Gastroesophageal sphincter (tissue), 4 donors: ENCODE data around the gene KIRREL1. TPM values are rescaled to one million over a fixed set of nuclear protein-coding genes. Genes with fewer than 3 reads are reported as not detected.
A peak's percentile ranks its signal among the peaks of the same experiment; 100 is the strongest.

Source experiments
- ATAC-seq: fragments of 150-250 bp; one replicate; pipeline ENCODE4 v1.9.1; 2016; ENCODE audit warnings: mild to moderate bottlenecking, moderate library complexity
- H3K27ac ChIP-seq, 4 donors: fragments of 200-600 bp; sonication (generic) in 3 of 4; 1 replicate in 3 of 4; 2 replicates in 1 of 4; pipeline ENCODE4 v1.5.1; 2016 to 2019
- H3K27me3 ChIP-seq: fragments of 200-600 bp; sonication (generic); one replicate; pipeline ENCODE4 v1.5.1; 2019
- H3K36me3 ChIP-seq, 2 donors: fragments of 200-600 bp; sonication (generic); one replicate each; pipeline ENCODE4 v1.5.1; 2019; ENCODE audit warnings: control low read depth in 1 of 2
- H3K4me1 ChIP-seq, 3 donors: fragments of 200-600 bp; sonication (generic); 1 replicate in 2 of 3; 2 replicates in 1 of 3; pipeline ENCODE4 v1.5.1; 2016 to 2019; ENCODE audit warnings: control low read depth in 2 of 3
- H3K4me3 ChIP-seq, 2 donors: fragments of 200-600 bp; sonication (generic); one replicate each; pipeline ENCODE4 v1.5.1; 2019; ENCODE audit warnings: mild to moderate bottlenecking in 1 of 2, moderate library complexity in 1 of 2
- H3K9me3 ChIP-seq, 3 donors: fragments of 200-600 bp; sonication (generic); one replicate each; pipeline ENCODE4 v1.5.1; 2017 to 2019; ENCODE audit warnings: control low read depth in 2 of 3
- CTCF ChIP-seq, 4 experiments: fragments of 200-600 bp in 2 of 4; fragments of 450-650 bp in 2 of 4; sonication (generic) in 1 of 4; IDR thresholded peaks; one replicate each; pipeline ENCODE4 v1.5.1; 2017 to 2019; ENCODE audit warnings: antibody characterized with exemption in 4 of 4, mild to moderate bottlenecking in 2 of 4, moderate library complexity in 2 of 4
- EP300 ChIP-seq: sonication (generic); formaldehyde crosslinking; IDR thresholded peaks from one replicate; pipeline ENCODE4 v1.6.1; 2017; ENCODE audit warnings: antibody characterized with exemption, mild to moderate bottlenecking
- POLR2A ChIP-seq, 2 donors: fragments of 450-650 bp; IDR thresholded peaks; one replicate each; pipeline ENCODE4 v1.6.1; 2017; ENCODE audit warnings: antibody characterized with exemption in 2 of 2, mild to moderate bottlenecking in 2 of 2, moderate library complexity in 1 of 2
- POLR2AphosphoS5 ChIP-seq: sonication (generic); formaldehyde crosslinking; IDR thresholded peaks from one replicate; pipeline ENCODE4 v1.6.1; 2017; ENCODE audit warnings: antibody characterized with exemption
- WGBS, 2 donors: methylation state at CpG; one replicate each; pipeline ENCODE4 v1.1.5; 2018; ENCODE audit warnings: low coverage in 1 of 2; 5-methylcytosine and 5-hydroxymethylcytosine counted together
- total RNA-seq, 4 donors: library from RNA; depleted of rRNA; stranded (reverse); fragments of >200 nt; gene quantifications; one replicate each; pipeline ENCODE4 v1.1.0, GENCODE V29; 2016

KIRREL1 gene
- total RNA-seq, 4 donors from 2014 or later: 43.1 to 73.1 (median 48.1) TPM

GRCh38 chr1:158113759-158114127 lies 120.3 kb downstream of the KIRREL1 start:
- Histone ChIP-seq H3K27ac (peak overlapping the region in 1 of 4 donors; percentile 1), H3K4me3 (peak overlapping the region; percentile 20 to 58), H3K27me3 (peaks cover 38% of the 10 kb centered on the region), H3K4me1 (peaks cover 0 to 27% (median 6%) of the 10 kb centered on the region in 3 donors), H3K9me3 (no peaks in the 10 kb centered on the region), H3K36me3 (no peaks in the 10 kb centered on the region)
- TF ChIP-seq EP300 (no peak), POLR2A (IDR thresholded peaks at IDR 0.05) (no peak), POLR2AphosphoS5 (no peak), CTCF (IDR thresholded peaks at IDR 0.05) (no peak)
- 0 to 27% methylated on average over 2 to 8 of the region's 8 CpGs for WGBS, 2 donors
- ATAC-seq: no peak

GRCh38 chr1:158115126-158115525 lies 121.7 kb downstream of the KIRREL1 start:
- 100% methylated on average over 3 of the region's 4 CpGs for WGBS, 2 donors
- ATAC-seq: no peak

GRCh38 chr1:158116311-158117167 lies 123.1 kb downstream of the KIRREL1 start:
- TF ChIP-seq POLR2A (IDR thresholded peaks at IDR 0.05) (no peak), CTCF (IDR thresholded peaks at IDR 0.05) (no peak), EP300 (no peak), POLR2AphosphoS5 (no peak)
- no peak for ATAC-seq
- 74 to 80% methylated on average over 6 to 10 of the region's 10 CpGs for WGBS, 2 donors
- Histone ChIP-seq H3K27me3 (peaks cover 42% of the 10 kb centered on the region), H3K27ac (no peak overlapping the region), H3K4me3 (no peak overlapping the region), H3K9me3 (no peaks in the 10 kb centered on the region), H3K36me3 (no peaks in the 10 kb centered on the region), H3K4me1 (peaks cover 0 to 27% (median 6%) of the 10 kb centered on the region in 3 donors)

More at GRCh38 chr1:158115126-158115525, 121.7 kb downstream of the KIRREL1 start:
- TF ChIP-seq CTCF (IDR thresholded peaks at IDR 0.05) (no peak), EP300 (no peak), POLR2AphosphoS5 (no peak), POLR2A (IDR thresholded peaks at IDR 0.05) (no peak)
- Histone ChIP-seq H3K27me3 (peaks cover 42% of the 10 kb centered on the region), H3K4me1 (peaks cover 0 to 27% (median 6%) of the 10 kb centered on the region in 3 donors), H3K9me3 (no peaks in the 10 kb centered on the region), H3K4me3 (no peak overlapping the region), H3K27ac (no peak overlapping the region), H3K36me3 (no peaks in the 10 kb centered on the region)

- peak; percentile 73 for ATAC-seq
- Histone ChIP-seq H3K4me3 (peak overlapping the region; percentile 11 to 34), H3K9me3 (no peaks in the 10 kb centered on the region), H3K27me3 (peaks cover 37% of the 10 kb centered on the region), H3K36me3 (no peaks in the 10 kb centered on the region), H3K4me1 (peaks cover 0 to 22% (median 6%) of the 10 kb centered on the region in 3 donors), H3K27ac (no peak overlapping the region)
- TF ChIP-seq POLR2AphosphoS5 (no peak), CTCF (IDR thresholded peaks at IDR 0.05) (peak in 3 of 4 experiments; percentile 38 to 71 (median 56)), POLR2A (IDR thresholded peaks at IDR 0.05) (no peak), EP300 (no peak)
- 4 to 10% methylated on average over 5 to 8 of the region's 22 CpGs for WGBS, 2 donors
Measured at GRCh38 chr1:158117854-158118704, 124.6 kb downstream of the KIRREL1 start.
